ENCODE results near the gene RNF150. TPM values are rescaled to one million over a fixed set of nuclear protein-coding genes. Genes with fewer than 3 reads are reported as not detected.

RNF150 gene
- total RNA-seq, 4 donors from 2014 or later: 33.1 to 53.3 (median 43.6) TPM

GRCh38 chr4:141066690-141067089, 66.6 kb downstream of the RNF150 start:
- WGBS: 92% methylated on average over 3 of the region's 3 CpGs
- H3K36me3 ChIP-seq: no peaks in the 10 kb centered on the region
- intact Hi-C loops (cut with DNase I): loop anchor here (10.0 kb wide), 1 partner anchor 58 kb away; no protein-coding TSS in a partner anchor
- no peaks in the 10 kb centered on the region for H3K9me3 ChIP-seq
- no peaks in the 10 kb centered on the region for H3K27me3 ChIP-seq
- peaks cover 0 to 7% (median 3%) of the 10 kb centered on the region in 4 donors for H3K4me1 ChIP-seq
- no peak for TF ChIP-seq EP300 (IDR thresholded peaks at IDR 0.05)
- TF ChIP-seq POLR2A (IDR thresholded peaks at IDR 0.05; ENCODE audit: low read depth): no peak
- TF ChIP-seq POLR2AphosphoS5 (IDR thresholded peaks at IDR 0.05): no peak
- no peak for TF ChIP-seq CTCF (IDR thresholded peaks at IDR 0.05)
- no peak overlapping the region for H3K27ac ChIP-seq (replicated peaks in 1 of 4)
- DNase-seq (ENCODE audit: extremely low spot score): no peak
- H3K4me3 ChIP-seq: no peak overlapping the region

- TF ChIP-seq POLR2A (IDR thresholded peaks at IDR 0.05; ENCODE audit: low read depth) (no peak), POLR2AphosphoS5 (IDR thresholded peaks at IDR 0.05) (no peak), EP300 (IDR thresholded peaks at IDR 0.05) (no peak), CTCF (IDR thresholded peaks at IDR 0.05) (no peak)
- DNase-seq (ENCODE audit: extremely low spot score): no peak
- Histone ChIP-seq H3K27me3 (no peaks in the 10 kb centered on the region), H3K9me3 (no peaks in the 10 kb centered on the region), H3K4me1 (peaks cover 0 to 7% (median 3%) of the 10 kb centered on the region in 4 donors), H3K27ac (replicated peaks in 1 of 4) (no peak overlapping the region), H3K4me3 (no peak overlapping the region), H3K36me3 (no peaks in the 10 kb centered on the region)
- intact Hi-C loops (cut with DNase I): loop anchor here (10.0 kb wide), 1 partner anchor 59 kb away; no protein-coding TSS in a partner anchor
- 89% methylated on average over 3 of the region's 3 CpGs for WGBS
Measured at GRCh38 chr4:141065872-141066271, 67.4 kb downstream of the RNF150 start.

- no peak overlapping the region for H3K27ac ChIP-seq (replicated peaks in 1 of 4)
- no peaks in the 10 kb centered on the region for H3K36me3 ChIP-seq
- peaks cover 0 to 13% (median 4%) of the 10 kb centered on the region in 4 donors for H3K4me1 ChIP-seq
- 84% methylated on average over 4 of the region's 4 CpGs for WGBS
- TF ChIP-seq POLR2A (IDR thresholded peaks at IDR 0.05; ENCODE audit: low read depth) (no peak), EP300 (IDR thresholded peaks at IDR 0.05) (no peak), CTCF (IDR thresholded peaks at IDR 0.05) (no peak), POLR2AphosphoS5 (IDR thresholded peaks at IDR 0.05) (no peak)
- DNase-seq (ENCODE audit: extremely low spot score): no peak
- intact Hi-C loops (cut with DNase I): loop anchor here (10.0 kb wide), 1 partner anchor 62 kb away; no protein-coding TSS in a partner anchor
- H3K27me3 ChIP-seq: no peaks in the 10 kb centered on the region
- H3K4me3 ChIP-seq: no peak overlapping the region
- H3K9me3 ChIP-seq: no peaks in the 10 kb centered on the region
Measured at GRCh38 chr4:141062651-141063050, 70.6 kb downstream of the RNF150 start.

- intact Hi-C loops (cut with DNase I): no loop called here
- peaks cover 0 to 13% (median 6%) of the 10 kb centered on the region in 4 donors for H3K4me1 ChIP-seq
- DNase-seq (ENCODE audit: extremely low spot score): no peak
- no peaks in the 10 kb centered on the region for H3K27me3 ChIP-seq
- 79% methylated on average over 4 of the region's 4 CpGs for WGBS
- TF ChIP-seq POLR2AphosphoS5 (IDR thresholded peaks at IDR 0.05) (no peak), CTCF (IDR thresholded peaks at IDR 0.05) (no peak), POLR2A (IDR thresholded peaks at IDR 0.05; ENCODE audit: low read depth) (no peak), EP300 (IDR thresholded peaks at IDR 0.05) (no peak)
- H3K4me3 ChIP-seq: no peak overlapping the region
- no peaks in the 10 kb centered on the region for H3K36me3 ChIP-seq
- no peaks in the 10 kb centered on the region for H3K9me3 ChIP-seq
- no peak overlapping the region for H3K27ac ChIP-seq (replicated peaks in 1 of 4)
Measured at GRCh38 chr4:141058591-141059512, 74.4 kb downstream of the RNF150 start.
